Right atrium auricular region (tissue), 2 donors: ENCODE measurements around the gene FLYWCH2. TPM values are rescaled to one million over a fixed set of nuclear protein-coding genes. Genes with fewer than 3 reads are reported as not detected.

ENCODE experiments used
- DNase-seq: peaks from one replicate; pipeline ENCODE4 v3.0.0-alpha.2; 2019; ENCODE audit warnings: low spot score
- H3K27ac ChIP-seq, 2 donors: fragments of 200-600 bp; sonication (generic); 1 replicate in 1 of 2; 2 replicates in 1 of 2; pipeline ENCODE4 v1.5.1; 2016 to 2019
- H3K27me3 ChIP-seq, 2 donors: fragments of 200-600 bp; sonication (generic); one replicate each; pipeline versions ENCODE4 v1.5.1 to v1.6.0; 2017 to 2019
- H3K36me3 ChIP-seq: fragments of 200-600 bp; sonication (generic); one replicate; pipeline ENCODE4 v1.5.1; 2016
- H3K4me1 ChIP-seq, 2 donors: fragments of 200-600 bp; sonication (generic); one replicate each; pipeline versions ENCODE4 v1.5.1 to v1.6.0; 2017 to 2019
- H3K4me3 ChIP-seq, 2 donors: fragments of 200-600 bp; sonication (generic); 1 replicate in 1 of 2; 2 replicates in 1 of 2; pipeline ENCODE4 v1.5.1; 2017 to 2019; ENCODE audit warnings: mild to moderate bottlenecking in 1 of 2, moderate library complexity in 1 of 2
- H3K9me3 ChIP-seq, 2 donors: fragments of 200-600 bp; sonication (generic); one replicate each; pipeline ENCODE4 v1.5.1; 2019
- CTCF ChIP-seq, 2 donors: fragments of 200-600 bp; sonication (generic); IDR thresholded peaks; one replicate each; pipeline ENCODE4 v1.5.1; 2019; ENCODE audit warnings: antibody characterized with exemption in 2 of 2
- total RNA-seq, 2 donors: library from RNA; depleted of rRNA; stranded (reverse); fragments of >200 nt; gene quantifications; one replicate each; pipeline ENCODE4 v1.1.0, GENCODE V29; 2016

FLYWCH2 gene
- total RNA-seq, 2 donors from 2014 or later, result 48.2 to 57.9 TPM

- H3K9me3 ChIP-seq, result peaks cover 0 to 16% of the 10 kb centered on the region in 2 donors
- no peak for DNase-seq
- H3K4me1 ChIP-seq, result peaks cover 0 to 9% of the 10 kb centered on the region in 2 donors
- H3K4me3 ChIP-seq, result no peak overlapping the region
- H3K27ac ChIP-seq, result no peak overlapping the region
- no peak for TF ChIP-seq CTCF (IDR thresholded peaks at IDR 0.05)
- peaks cover 0 to 12% of the 10 kb centered on the region in 2 donors for H3K27me3 ChIP-seq
- no peaks in the 10 kb centered on the region for H3K36me3 ChIP-seq
Measured at GRCh38 chr16:2856686-2857450, 26.1 kb upstream of the FLYWCH2 start.

- DNase-seq, result no peak
- Histone ChIP-seq H3K4me1 (peaks cover 0 to 9% of the 10 kb centered on the region in 2 donors), H3K27me3 (peaks cover 0 to 12% of the 10 kb centered on the region in 2 donors), H3K27ac (no peak within 1 kb of the TSS), H3K36me3 (no peaks in the 10 kb centered on the region), H3K4me3 (no peak within 1 kb of the TSS), H3K9me3 (peaks cover 0 to 16% of the 10 kb centered on the region in 2 donors)
- no peak for TF ChIP-seq CTCF (IDR thresholded peaks at IDR 0.05)
Measured at GRCh38 chr16:2857451-2858244, 25.4 kb upstream of the FLYWCH2 start, which contains the start of gene PRSS22. PRSS22 (minus strand) TSS chr16:2858170; CDS start chr16:2858104, 66 bp downstream.

- no peak for TF ChIP-seq CTCF (IDR thresholded peaks at IDR 0.05)
- Histone ChIP-seq H3K4me3 (no peak overlapping the region), H3K4me1 (peaks cover 0 to 9% of the 10 kb centered on the region in 2 donors), H3K36me3 (no peaks in the 10 kb centered on the region), H3K27me3 (peaks cover 0 to 12% of the 10 kb centered on the region in 2 donors), H3K9me3 (peaks cover 0 to 16% of the 10 kb centered on the region in 2 donors), H3K27ac (no peak overlapping the region)
- DNase-seq, result no peak
Measured at GRCh38 chr16:2858245-2859025, 24.6 kb upstream of the FLYWCH2 start.

GRCh38 chr16:2859686-2860265 is 23.2 kb upstream of the FLYWCH2 start:
- DNase-seq, result no peak
- no peak overlapping the region for H3K27ac ChIP-seq
- H3K27me3 ChIP-seq, result peaks cover 0 to 12% of the 10 kb centered on the region in 2 donors
- peaks cover 0 to 6% of the 10 kb centered on the region in 2 donors for H3K9me3 ChIP-seq
- H3K4me1 ChIP-seq, result peaks cover 0 to 9% of the 10 kb centered on the region in 2 donors
- no peak overlapping the region for H3K4me3 ChIP-seq
- TF ChIP-seq CTCF (IDR thresholded peaks at IDR 0.05), result no peak
- no peaks in the 10 kb centered on the region for H3K36me3 ChIP-seq
